ENCODE measurements around the gene LMO2. TPM values are rescaled to one million over a fixed set of nuclear protein-coding genes. Genes with fewer than 3 reads are reported as not detected.

The LMO2 gene
- under 0.01 TPM in 2 replicates for total RNA-seq

- TF ChIP-seq, protein P1, sequence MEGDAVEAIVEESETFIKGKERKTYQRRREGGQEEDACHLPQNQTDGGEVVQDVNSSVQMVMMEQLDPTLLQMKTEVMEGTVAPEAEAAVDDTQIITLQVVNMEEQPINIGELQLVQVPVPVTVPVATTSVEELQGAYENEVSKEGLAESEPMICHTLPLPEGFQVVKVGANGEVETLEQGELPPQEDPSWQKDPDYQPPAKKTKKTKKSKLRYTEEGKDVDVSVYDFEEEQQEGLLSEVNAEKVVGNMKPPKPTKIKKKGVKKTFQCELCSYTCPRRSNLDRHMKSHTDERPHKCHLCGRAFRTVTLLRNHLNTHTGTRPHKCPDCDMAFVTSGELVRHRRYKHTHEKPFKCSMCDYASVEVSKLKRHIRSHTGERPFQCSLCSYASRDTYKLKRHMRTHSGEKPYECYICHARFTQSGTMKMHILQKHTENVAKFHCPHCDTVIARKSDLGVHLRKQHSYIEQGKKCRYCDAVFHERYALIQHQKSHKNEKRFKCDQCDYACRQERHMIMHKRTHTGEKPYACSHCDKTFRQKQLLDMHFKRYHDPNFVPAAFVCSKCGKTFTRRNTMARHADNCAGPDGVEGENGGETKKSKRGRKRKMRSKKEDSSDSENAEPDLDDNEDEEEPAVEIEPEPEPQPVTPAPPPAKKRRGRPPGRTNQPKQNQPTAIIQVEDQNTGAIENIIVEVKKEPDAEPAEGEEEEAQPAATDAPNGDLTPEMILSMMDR (IDR thresholded peaks at IDR 0.05; ENCODE audit: insufficient read depth, low read depth, low read length): no peak
- no peak for DNase-seq (ENCODE audit: low read depth)
- no peak within 1 kb of the TSS for H3K4me3 ChIP-seq (ENCODE audit: low read depth, low read length)
Measured at GRCh38 chr11:33891714-33892327, at the start of gene LMO2. LMO2 (minus strand) TSS chr11:33892076; CDS start chr11:33869716, 22,360 bp downstream.

DNA sequence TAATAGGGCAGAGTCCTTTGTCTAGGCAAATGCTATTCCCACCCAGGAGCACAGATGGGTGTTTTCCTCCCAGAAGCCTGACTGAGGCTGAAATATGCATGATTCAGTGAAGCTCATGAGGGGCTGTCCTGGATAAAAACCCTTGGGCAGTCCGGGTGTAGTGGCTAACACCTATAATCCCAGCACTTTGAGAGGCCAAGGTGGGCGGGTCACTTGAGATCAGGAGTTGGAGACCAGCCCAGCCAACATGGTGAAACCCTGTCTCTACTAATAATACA is 48.6 kb upstream of the LMO2 start:
- TF ChIP-seq, protein P1 (IDR thresholded peaks at IDR 0.05; ENCODE audit: insufficient read depth, low read depth, low read length): no peak
- no peak overlapping the region for H3K4me3 ChIP-seq (ENCODE audit: low read depth, low read length)
- DNase-seq (ENCODE audit: low read depth): no peak

GRCh38 chr11:33936725-33937604 is 45.1 kb upstream of the LMO2 start:
- no peak overlapping the region for H3K4me3 ChIP-seq (ENCODE audit: low read depth, low read length)
- DNase-seq (ENCODE audit: low read depth): peak; percentile 37
- TF ChIP-seq, protein P1 (IDR thresholded peaks at IDR 0.05; ENCODE audit: insufficient read depth, low read depth, low read length): no peak

DNA sequence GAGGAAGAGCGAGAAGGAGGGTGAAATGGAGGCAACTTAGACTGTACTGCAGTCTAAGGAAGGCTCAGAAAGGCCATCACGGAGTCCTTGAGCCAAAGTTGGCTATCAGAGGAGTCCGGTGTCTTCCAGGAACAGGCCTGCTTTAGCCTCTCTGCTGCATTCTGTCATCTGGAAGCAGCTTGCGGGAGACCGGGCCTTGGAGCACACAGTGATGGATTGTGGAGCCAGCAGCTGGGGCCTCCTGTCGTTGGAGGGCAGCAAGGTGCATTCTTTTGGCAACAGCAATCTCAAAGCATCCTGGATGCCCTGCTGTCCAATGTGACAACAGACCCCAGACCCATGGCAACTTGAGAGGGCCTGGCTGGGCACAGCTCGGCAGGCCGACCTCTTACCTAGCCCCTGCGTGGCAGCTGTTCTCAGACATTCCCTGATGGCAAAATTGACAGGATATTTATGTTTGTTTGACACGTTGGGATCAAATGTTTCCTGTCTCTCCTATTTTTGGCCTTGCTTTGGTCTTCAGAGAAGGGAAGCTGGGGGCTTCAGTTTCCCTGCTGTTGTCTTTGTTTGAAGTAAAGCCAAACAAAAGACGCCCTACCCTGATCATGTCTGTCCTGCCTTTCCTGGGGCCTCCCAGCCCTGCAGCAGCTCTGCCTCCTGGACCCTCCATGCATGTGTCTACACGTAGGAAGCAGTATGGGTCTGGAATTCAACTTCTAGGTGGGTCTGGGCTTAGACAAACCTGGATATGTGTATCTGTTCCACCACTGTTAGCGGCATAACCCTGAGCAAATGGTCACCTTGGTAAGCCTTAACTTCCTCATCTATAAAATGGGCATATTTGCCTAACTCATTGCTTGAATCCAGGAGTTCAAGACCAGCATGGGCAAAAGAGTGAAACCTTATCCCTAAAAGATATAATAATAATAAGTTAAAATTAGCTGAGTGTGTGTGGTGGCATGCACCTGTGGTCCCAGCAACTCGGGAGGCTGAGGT is 43.9 kb upstream of the LMO2 start:
- DNase-seq (ENCODE audit: low read depth): no peak
- TF ChIP-seq, protein P1 (IDR thresholded peaks at IDR 0.05; ENCODE audit: insufficient read depth, low read depth, low read length): no peak

GRCh38 chr11:33935005-33935404 is 43.1 kb upstream of the LMO2 start:
- TF ChIP-seq, protein P1 (IDR thresholded peaks at IDR 0.05; ENCODE audit: insufficient read depth, low read depth, low read length): no peak
- no peak overlapping the region for H3K4me3 ChIP-seq (ENCODE audit: low read depth, low read length)
- no peak for DNase-seq (ENCODE audit: low read depth)

More for the DNA sequence above, 43.9 kb upstream of the LMO2 start:
- H3K4me3 ChIP-seq (ENCODE audit: low read depth, low read length): no peak overlapping the region

DNA sequence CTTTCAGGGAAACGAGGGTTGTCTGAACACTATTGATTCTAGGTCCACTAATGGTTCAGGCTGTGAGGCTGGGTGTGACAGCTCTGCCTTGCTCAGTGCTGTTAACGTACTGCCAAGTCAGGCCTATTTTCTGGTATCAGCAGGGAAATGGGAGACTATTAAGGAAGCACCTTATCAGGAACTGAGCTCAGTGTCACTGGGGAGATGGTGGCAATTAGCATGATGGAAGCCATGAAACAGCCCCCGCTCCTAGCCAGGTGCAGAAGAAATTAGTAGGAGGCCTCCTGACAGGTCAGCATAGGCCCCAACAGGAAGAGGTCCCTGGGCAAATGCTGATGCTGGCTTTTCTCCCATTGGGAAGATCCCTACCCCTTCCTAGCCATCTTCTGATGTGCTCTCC is 42.6 kb upstream of the LMO2 start:
- DNase-seq (ENCODE audit: low read depth): no peak
- H3K4me3 ChIP-seq (ENCODE audit: low read depth, low read length): no peak overlapping the region
- TF ChIP-seq, protein P1 (IDR thresholded peaks at IDR 0.05; ENCODE audit: insufficient read depth, low read depth, low read length): no peak

Measured in fibroblast of villous mesenchyme (primary cell).